Left hindlimb (tissue), 1 donor: ENCODE data around the gene TBC1D2.

ENCODE experiments used
- DNase-seq: peaks from one replicate; pipeline ENCODE4 v3.0.0-alpha.2; 2018

TBC1D2 gene

DNA sequence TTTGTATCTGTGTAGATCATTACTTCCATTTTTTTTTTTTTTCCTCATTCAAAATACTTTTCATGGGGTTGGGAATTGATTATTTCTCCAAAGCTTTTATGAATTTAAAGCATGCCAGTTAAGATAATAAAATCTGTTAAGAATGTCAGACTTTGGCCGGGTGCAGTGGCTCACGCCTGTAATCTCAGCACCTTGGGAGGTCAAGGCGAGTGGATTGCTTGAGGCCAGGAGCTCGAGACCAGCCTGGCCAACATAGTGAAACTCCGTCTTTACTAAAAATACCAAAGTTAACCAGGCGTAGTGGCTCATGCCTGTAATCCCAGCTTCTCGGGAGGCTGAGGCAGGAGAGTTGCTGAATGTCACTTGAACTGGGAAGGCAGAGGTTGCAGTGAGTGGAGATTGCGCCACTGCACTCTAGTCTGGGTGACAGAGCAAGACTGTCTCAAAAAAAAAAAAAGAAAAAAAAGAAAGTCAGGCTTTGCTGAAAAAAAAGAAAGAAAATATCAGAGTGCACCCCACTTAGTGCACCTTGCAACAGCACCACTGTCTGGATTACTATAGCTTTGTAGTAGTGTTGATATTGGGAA is 18.5 kb downstream of the TBC1D2 start:
- DNase-seq = no peak

DNA sequence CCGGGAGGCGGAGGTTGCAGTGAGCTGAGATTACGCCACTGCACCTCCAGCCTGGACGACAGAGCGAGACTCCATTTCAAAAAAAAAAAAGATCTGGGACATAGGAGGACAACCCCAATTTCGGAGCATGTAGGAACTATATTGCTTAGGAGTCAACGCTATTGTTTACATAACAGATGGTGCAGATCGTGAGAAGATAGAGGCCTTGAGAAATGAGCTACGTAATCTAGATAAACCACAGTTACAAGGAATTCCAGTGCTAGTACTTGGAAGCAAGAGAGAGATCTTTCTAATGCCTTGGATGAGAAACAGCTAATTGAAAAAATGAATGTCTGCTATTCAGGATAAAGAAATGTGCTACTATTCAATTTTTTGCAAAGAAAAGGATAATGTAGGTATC is 20.3 kb downstream of the TBC1D2 start:
- no peak for DNase-seq

DNA sequence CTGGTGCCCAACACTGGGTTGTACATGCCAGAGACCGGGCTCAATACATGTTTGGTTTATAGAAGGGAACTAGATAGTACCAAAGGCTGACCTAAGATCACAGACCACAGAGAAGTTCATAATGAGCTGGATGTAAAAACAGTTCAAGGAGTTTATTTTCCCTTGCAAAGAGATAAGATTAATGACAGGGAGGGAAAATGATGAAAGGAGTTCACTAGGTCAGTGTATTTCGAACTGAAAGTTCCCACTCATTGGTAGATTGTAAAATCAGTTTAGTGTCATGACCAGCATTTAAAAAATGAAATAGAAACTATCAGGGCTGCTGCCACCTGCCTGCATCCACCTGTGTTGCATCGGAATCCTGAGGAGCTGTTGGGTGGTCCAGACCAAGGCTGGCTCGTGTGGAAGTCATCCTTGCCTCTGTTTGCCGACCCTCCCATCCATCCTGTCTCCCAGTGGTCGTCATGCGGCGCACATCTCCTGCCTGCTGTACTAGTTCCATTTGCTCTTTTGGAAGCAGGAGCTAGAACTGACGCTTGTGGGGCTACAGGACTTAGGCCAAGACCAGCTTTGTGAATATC is 21.1 kb downstream of the TBC1D2 start:
- no peak for DNase-seq

DNA sequence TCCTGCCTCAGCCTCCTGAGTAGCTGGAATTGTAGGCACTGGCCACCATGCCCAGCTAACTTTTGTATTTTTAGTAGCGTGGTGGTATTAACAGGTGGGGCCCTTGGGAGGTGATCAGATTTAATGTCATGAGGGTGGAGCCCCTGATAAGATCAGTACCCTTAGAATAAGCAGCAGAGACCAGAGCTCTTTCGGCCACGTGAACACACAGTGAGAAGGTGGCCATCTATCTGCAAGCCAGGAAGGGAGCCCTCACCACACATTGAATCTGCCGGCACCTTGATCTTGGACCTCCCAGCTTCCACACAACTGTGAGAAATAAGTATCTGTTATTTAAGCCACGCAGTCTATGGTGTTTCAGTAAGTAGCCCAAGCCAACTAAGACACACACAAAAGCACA is 22.5 kb downstream of the TBC1D2 start:
- no peak for DNase-seq

DNA sequence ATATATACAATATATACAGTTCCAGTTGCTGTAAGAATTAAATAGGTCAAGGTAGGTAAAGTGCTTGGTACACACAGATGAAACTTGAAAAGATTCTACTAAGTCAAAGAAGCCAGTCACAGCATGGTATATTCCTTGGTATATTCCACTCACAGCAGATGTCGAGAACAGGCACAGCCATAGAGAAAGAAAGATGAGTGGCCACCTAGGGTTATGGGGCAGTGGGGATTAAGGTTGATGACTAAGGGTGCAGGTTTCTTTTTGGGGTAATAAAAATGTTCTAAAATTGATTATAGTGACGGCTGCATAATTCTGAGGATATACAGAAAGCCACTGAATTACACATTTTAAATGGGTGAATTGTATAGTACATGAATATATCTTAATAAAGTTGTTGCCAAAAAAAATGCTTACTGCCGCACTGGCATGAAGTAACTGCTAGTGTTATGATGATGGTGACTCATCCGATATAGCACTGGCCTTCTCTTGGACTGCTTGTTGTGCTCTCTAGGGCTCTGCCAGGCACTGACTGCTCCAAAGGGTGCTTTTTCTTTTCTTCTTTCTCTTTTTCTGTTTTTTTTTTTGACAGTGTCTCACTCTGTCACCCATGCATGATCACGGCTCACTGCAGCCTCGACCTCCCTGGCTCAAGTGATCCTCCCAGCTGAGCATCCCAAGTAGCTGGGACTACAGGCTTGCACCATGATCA is 23.5 kb downstream of the TBC1D2 start:
- DNase-seq = no peak

DNA sequence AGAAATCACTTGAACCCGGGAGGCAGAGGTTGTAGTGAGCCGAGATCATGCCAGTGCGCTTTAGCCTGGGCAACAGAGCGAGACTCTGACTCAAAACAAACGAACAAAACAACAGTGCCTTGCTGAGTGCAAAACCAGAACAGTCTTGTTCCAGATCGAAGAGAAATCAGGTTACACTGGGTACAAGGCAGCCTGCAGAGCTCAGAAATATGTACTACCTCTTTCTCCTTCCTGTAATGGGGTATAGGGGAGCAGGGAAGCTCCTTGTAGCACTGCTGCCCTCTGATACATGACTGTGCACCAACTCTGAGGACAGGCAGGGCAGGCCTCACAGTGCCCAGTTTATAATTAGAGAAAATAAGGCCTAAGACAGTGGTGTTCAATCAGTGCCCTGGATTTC is 24.7 kb downstream of the TBC1D2 start:
- no peak for DNase-seq

DNA sequence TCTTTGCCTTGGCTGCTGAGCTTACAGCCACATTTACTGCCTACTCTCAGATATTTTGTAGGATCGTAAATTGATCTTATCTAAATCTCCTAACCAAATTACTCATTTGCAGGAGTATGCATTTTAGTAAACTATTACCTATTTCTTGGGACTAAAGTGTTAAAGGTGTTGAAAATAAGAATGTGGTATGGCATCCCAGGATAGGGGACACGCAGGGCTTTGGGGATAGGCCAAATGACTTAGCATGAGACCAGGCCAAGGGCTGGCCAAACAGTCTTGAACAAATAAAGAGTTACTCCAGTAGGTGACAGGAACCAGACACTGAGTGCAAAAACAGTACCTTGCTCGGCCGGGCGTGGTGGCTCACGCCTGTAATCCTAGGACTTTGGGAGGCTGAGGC is 25.1 kb downstream of the TBC1D2 start:
- DNase-seq = no peak

DNA sequence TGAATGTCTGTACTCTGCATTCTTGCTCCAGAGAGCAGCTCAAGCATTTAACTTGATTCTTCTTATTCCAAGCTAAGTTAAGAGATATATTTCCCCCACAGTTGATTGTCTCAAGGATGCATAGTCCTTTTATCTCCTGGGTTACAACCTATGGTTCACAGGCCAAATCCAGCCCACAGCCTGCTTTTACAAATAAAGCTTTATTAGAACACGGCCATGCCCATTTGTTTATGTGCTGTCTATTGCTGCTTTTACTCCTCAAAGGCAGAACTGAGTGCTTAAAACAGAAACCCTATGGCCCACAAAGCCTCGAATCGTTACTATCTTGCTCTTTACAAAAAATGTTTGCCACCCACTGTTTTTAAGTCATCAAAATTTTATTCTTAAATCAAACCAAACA is 25.8 kb downstream of the TBC1D2 start:
- DNase-seq = no peak

DNA sequence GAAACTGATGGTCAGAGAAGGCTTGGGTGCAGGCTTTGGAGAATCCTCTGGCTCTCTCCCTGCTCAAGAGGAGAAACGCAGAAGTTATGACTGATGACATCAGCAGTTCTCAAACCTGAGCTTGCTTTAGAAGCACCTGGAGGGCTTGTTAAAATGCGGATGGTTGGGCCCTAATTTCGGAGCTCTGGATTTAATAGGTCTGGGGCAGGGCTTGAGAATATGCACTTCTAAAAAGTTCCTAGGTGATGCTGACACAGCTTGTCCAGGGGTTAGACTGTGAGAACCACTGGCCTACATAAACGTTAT is 26.4 kb downstream of the TBC1D2 start:
- no peak for DNase-seq

DNA sequence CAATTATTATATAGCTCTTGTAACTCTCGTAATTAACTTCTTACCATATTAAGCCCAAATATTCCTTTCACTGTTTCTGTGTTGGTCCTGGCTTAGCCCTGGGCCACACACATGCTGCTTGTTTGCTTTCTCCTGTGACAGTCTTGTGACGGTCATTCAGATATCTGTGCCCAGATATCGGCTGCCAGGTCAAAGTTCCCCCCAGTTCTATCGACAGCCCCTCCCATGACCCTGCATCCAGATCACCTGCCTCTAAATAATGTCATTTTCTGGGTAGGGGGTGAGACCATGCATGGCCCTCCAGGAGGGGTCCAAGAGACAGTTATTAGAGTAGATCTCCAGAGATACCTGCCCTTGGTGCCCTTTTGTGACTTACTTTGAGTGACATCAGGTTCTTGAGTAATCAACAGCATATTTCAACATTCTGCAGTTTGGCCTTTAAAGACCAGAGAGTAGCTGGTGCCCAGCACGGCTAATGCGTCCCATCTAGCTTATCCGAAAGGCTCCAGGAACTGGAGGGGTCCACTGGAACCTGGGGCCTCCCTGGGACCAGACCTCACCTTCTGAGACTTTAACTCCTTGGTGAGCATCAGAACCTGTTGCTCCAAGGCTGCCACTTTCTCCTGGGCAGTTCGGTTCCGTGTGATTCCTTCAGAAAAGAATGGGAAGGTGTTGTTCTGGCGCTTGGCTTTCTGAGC is 26.9 kb downstream of the TBC1D2 start:
- no peak for DNase-seq

DNA sequence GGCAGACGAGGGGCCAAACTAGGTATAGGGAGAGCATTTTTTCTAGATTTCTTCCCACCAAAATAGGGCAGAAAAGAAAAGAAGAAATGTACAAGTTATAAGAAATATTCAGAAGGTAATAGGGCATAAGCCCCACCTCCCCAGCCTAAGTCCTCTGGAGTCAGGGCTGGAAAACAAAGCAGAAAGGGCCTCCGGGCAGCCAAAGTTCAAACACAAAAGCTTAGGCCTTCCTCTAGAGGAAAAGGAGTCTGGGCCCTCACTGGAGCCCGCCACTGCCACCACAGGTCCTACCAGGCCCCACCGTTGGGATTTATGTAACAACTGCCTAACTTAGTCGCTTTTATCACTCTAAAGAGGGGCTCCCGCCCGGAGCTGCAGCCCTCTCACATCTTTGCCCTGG is 27.6 kb downstream of the TBC1D2 start:
- no peak for DNase-seq

DNA sequence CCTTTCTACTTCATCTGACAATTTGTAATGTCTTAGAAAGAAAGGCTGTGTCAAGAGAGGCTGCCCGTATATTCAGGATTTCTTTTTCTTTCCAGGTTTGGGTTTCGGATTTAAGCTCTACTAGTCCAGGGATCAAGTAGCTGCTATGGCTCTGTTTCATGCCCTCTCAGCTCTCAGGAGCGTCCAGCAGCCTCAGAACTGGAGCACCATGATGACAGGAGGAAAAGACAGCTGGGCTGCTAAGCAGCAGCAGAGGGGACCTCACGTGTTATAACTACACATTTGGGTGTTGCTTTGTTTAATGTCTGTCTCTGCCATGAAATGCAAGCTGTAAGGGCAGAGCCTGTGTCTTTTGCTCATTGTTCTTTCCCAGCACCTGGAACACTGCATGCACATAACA is 28.5 kb downstream of the TBC1D2 start:
- DNase-seq = no peak

DNA sequence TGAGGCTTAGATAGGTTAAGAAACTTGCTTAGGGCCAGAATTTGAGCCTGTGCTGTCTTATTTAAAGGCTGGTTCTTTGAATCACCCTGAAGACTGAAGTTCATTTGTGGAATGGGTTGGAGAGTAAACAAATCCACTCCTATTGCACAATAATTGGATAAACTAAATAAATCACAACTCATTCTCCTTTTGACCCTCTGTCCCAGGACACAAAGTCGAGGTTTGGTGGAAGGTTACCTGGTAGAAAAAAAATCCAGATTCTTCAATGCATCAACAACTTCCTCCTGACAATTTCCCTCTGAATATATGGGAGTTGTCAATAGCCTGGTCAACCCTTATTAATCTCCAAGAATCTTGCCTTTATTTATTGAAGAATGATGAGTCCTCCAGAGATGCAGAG is 28.9 kb downstream of the TBC1D2 start:
- no peak for DNase-seq

DNA sequence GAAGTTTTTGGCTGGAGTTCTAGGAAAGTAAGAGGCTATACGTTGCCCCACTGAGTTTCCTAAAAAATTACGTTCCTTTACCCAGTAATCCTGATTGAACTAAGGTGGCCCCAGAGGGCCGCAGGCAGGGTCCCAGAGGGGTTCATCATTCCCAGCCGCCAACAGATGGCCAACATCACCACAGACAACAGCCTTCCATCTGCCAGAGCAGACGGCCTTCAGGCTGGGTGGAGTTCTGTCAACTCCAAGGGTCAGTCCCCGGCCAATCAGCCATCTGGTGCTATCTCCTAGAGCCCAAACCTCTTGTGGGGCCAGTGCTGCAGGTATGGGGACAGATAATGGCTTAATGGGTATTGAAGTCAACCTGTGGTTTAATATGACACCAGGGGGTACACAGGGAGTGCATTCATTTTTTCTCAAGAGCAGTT is 30.4 kb downstream of the TBC1D2 start:
- DNase-seq = no peak

DNA sequence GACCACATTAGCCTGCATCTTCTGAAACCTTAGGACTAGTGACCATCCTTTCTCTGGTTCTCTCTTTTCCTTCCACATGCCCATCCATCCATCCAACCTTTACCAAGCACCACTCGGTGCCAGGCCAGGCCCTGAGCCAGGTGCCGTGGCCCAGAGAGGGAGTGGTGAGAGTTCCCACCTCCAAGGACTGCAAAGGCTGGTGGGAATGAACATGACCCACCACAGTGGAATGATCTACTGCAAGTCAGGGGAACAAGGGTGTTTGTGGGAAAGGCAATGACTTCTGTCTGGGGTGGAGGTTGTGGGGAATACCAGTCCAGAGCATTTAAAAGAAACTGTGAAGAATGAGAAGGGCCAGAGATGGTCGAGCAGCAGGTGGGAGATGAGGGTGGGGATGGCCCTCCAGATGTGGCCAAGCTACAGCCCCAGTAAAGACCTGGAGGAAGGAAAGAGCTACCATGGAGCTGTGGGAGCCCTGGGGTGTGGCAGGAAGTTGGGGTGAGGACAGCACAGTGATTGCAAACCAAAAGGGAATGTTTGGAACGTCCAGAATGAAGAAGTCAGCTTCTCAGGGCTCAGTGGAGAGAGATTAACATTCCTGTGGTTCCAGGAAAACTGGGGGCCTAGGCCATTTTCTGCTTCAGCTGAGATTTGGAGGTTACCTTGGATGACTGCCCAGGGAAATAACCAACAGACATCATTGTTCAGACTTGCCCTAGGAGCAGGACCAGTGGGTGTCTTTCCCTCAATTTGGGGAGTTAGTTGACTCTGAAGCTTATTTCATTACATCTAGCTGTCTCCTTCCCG is 32.4 kb downstream of the TBC1D2 start:
- DNase-seq = no peak

DNA sequence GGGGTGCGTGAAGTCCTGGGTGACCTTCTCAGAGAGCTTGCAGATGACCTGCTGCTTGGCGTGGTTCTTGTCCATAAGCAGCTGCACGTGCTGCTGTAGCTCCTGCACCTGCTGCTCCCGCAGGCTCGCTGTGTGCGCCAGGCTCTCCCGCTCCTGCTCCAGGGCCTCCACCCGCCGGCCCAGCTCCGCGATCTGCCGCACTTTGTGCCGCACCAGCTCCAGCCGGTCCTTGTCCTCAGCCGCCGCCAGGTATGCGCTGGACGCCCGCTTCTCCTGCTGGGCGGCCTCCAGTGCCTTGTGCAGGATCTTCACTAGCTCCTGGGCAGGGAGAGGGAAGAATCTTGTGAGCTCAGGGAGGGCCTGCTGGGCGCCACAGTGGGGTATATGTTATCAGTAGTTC is 34.5 kb downstream of the TBC1D2 start:
- DNase-seq = no peak

DNA sequence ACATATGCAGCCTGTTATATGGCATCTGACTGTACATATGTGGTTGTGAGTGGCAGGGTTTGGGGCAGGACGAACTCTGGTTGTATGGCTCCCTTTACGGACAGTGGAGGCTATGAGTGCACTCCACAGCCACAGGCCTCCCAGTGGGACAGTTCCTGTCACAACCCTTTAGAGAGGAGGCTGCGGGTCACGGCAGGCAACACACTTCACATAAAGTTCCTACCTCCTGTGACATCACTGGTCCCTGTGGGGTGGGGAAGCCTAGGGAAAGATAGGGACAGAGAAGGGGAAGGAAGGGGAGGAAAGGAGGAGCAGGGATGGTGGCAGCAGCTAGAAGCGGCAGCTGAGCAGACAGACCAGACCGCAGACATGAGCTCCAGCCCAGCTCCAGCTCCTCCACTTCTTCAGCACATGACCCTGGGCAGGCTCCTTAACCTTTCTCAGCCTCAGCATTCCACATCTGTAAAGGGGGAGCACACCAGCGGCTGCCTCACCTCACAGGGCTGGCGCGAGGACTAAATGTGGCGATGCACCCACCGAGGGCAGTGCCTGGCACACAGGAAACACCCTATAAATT is 35.6 kb downstream of the TBC1D2 start:
- DNase-seq = no peak

DNA sequence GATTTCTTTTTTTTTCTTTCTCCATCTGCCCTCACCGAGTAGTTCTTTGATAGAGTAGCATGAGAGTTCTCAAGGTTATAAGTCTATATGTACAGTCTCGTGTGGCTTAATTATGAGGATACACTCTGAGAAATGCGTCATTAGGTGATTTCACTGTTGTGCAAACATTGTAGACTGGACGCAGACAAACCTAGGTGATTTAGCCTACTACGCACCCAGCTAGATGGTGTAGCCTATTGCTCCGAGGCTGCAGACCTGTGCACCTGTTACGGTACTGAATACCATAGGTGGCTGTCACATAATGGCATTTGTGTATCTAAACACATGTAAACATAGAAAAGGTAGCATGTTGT is 36.1 kb downstream of the TBC1D2 start:
- no peak for DNase-seq

DNA sequence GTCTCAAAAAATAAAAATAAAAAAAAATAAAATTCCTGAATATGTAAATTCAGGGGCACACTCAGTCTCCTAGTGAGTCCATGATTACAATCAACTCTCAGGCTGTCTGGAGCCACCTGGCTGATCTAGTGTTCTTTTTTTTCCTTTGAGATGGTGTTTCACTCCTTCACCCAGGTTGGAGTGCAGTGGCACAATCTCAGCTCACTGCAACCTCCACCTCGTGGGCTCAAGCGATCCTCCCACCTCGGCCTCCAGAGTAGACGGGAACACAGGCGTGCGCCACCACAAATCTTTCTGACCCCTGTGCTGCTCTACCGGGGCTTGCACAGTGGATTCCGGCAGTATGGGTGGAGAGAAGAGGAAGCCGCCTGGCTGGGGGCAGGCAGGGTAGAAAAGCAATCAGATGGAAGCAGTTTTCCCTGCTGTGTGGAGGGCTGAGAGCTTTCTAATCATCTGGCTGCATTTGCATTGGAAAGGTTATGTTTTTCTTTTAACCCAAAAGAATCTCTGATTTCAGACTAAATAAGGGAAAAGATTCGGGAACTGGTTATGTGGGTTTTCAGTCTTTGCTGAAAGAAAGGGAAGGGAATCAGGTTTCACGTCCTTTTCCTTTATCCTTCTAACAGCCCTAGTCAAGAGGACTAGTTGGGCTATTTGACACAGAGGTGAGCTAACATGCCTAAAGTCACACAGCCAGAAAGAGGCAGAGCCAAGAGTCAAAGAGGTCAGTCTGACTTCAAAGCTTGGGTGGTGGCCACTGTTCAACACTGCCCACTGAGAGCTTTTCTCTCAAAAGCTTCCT is 36.7 kb downstream of the TBC1D2 start:
- DNase-seq = no peak

DNA sequence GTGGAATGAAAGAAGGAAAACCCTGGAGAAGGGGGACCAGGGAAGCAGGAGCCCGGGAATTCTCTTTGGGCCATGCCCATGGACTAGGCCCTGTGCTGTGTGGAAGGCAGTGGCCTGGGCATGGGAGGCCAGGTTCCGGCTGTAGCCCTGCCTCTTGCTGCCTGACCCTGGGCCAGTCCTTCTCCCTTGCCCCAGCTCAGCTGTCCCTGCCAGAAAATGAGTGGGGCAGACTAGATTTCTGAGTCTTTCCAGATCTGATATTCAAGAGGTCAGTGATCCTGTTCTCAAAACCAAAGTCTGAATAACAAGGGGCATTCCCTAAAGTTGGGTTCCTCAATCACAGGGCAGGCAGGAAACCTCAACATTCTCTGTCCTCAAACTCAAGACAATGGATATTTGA is 38.2 kb downstream of the TBC1D2 start:
- no peak for DNase-seq

DNA sequence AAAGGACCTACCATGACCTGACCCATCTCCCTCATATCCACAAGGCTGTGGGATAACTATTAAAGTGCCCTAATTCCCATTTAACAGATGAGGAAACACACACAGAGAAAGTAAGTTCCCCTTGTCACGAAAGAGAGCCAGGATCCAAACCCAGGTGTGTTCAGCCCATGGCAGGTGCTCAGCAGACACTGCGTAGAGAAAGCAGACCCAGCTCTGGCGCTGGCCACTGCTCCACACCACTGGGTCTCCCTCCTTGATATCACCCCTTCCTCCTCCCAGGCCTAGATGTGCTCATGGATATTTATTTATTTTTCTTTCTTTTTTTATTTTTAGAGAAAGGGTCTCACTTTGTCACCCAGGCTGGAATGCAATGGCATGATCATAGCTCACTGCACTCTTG is 39.1 kb downstream of the TBC1D2 start:
- DNase-seq = no peak

DNA sequence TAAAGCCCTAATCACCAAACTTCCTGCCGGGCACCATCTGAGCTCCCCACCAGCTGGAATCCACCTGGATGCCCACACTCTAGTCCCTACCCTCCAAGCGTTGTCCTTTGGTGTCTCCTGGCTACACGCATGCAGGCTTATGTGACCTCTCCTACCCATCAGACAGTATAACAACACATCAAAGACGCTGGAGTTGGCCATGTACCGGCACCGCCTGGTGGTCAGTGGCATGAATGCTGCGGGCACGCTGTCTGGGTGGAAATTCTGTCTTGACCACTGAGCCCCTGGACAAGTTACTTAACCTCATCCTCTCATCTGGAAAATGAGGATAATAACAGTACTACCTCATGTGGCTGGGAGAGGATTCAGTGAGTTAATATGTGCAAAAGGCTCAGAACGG is 39.6 kb downstream of the TBC1D2 start:
- DNase-seq = no peak
